ENCODE results near the gene F13B.

The F13B gene

GRCh38 chr1:197008861-197009260 is 58.2 kb downstream of the F13B start:
- Histone ChIP-seq H4K20me1 (ENCODE audit: insufficient read depth) (no peaks in the 10 kb centered on the region), H3K27ac (no peak overlapping the region), H3K36me3 (ENCODE audit: insufficient read depth) (no peaks in the 10 kb centered on the region), H2AFZ (ENCODE audit: low read depth) (no peak overlapping the region), H3K4me2 (no peak overlapping the region), H3K9ac (no peak overlapping the region), H3K79me2 (ENCODE audit: insufficient read depth, low read depth) (no peaks in the 10 kb centered on the region), H3K4me3 (IDR thresholded peaks at IDR 0.05; ENCODE audit: insufficient read depth, low read depth, low read length) (no peak overlapping the region), H3K27me3 (ENCODE audit: insufficient read depth, low read depth) (no peaks in the 10 kb centered on the region), H3K4me1 (ENCODE audit: low read depth, poor library complexity, severe bottlenecking) (no peaks in the 10 kb centered on the region)
- TF ChIP-seq, protein P1, sequence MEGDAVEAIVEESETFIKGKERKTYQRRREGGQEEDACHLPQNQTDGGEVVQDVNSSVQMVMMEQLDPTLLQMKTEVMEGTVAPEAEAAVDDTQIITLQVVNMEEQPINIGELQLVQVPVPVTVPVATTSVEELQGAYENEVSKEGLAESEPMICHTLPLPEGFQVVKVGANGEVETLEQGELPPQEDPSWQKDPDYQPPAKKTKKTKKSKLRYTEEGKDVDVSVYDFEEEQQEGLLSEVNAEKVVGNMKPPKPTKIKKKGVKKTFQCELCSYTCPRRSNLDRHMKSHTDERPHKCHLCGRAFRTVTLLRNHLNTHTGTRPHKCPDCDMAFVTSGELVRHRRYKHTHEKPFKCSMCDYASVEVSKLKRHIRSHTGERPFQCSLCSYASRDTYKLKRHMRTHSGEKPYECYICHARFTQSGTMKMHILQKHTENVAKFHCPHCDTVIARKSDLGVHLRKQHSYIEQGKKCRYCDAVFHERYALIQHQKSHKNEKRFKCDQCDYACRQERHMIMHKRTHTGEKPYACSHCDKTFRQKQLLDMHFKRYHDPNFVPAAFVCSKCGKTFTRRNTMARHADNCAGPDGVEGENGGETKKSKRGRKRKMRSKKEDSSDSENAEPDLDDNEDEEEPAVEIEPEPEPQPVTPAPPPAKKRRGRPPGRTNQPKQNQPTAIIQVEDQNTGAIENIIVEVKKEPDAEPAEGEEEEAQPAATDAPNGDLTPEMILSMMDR (conservative IDR thresholded peaks at IDR 0.05; ENCODE audit: low read depth, low read length) = no peak

- Histone ChIP-seq H3K4me3 (IDR thresholded peaks at IDR 0.05; ENCODE audit: insufficient read depth, low read depth, low read length) (no peak overlapping the region), H3K27ac (no peak overlapping the region), H3K27me3 (ENCODE audit: insufficient read depth, low read depth) (no peaks in the 10 kb centered on the region), H2AFZ (ENCODE audit: low read depth) (no peak overlapping the region), H3K36me3 (ENCODE audit: insufficient read depth) (no peaks in the 10 kb centered on the region), H3K9ac (no peak overlapping the region), H4K20me1 (ENCODE audit: insufficient read depth) (no peaks in the 10 kb centered on the region), H3K79me2 (ENCODE audit: insufficient read depth, low read depth) (no peaks in the 10 kb centered on the region), H3K4me1 (ENCODE audit: low read depth, poor library complexity, severe bottlenecking) (no peaks in the 10 kb centered on the region), H3K4me2 (no peak overlapping the region)
- TF ChIP-seq, protein P1 (conservative IDR thresholded peaks at IDR 0.05; ENCODE audit: low read depth, low read length) = no peak
Observed at GRCh38 chr1:197003132-197003531, 63.9 kb downstream of the F13B start.

GRCh38 chr1:197001828-197002227 is 65.2 kb downstream of the F13B start:
- H4K20me1 ChIP-seq (ENCODE audit: insufficient read depth) = no peaks in the 10 kb centered on the region
- no peaks in the 10 kb centered on the region for H3K79me2 ChIP-seq (ENCODE audit: insufficient read depth, low read depth)
- TF ChIP-seq, protein P1 (conservative IDR thresholded peaks at IDR 0.05; ENCODE audit: low read depth, low read length) = no peak
- H3K4me3 ChIP-seq (IDR thresholded peaks at IDR 0.05; ENCODE audit: insufficient read depth, low read depth, low read length) = no peak overlapping the region
- no peaks in the 10 kb centered on the region for H3K4me1 ChIP-seq (ENCODE audit: low read depth, poor library complexity, severe bottlenecking)
- no peak overlapping the region for H3K27ac ChIP-seq
- no peak overlapping the region for H3K4me2 ChIP-seq
- H3K27me3 ChIP-seq (ENCODE audit: insufficient read depth, low read depth) = no peaks in the 10 kb centered on the region
- H2AFZ ChIP-seq (ENCODE audit: low read depth) = no peak overlapping the region
- H3K9ac ChIP-seq = no peak overlapping the region
- no peaks in the 10 kb centered on the region for H3K36me3 ChIP-seq (ENCODE audit: insufficient read depth)

- H3K27ac ChIP-seq = no peak overlapping the region
- H3K4me1 ChIP-seq (ENCODE audit: low read depth, poor library complexity, severe bottlenecking) = no peaks in the 10 kb centered on the region
- no peak overlapping the region for H3K9ac ChIP-seq
- H3K4me2 ChIP-seq = no peak overlapping the region
- TF ChIP-seq, protein P1 (conservative IDR thresholded peaks at IDR 0.05; ENCODE audit: low read depth, low read length) = no peak
- H2AFZ ChIP-seq (ENCODE audit: low read depth) = no peak overlapping the region
- H3K4me3 ChIP-seq (IDR thresholded peaks at IDR 0.05; ENCODE audit: insufficient read depth, low read depth, low read length) = no peak overlapping the region
- H3K36me3 ChIP-seq (ENCODE audit: insufficient read depth) = no peaks in the 10 kb centered on the region
- no peaks in the 10 kb centered on the region for H3K27me3 ChIP-seq (ENCODE audit: insufficient read depth, low read depth)
- H4K20me1 ChIP-seq (ENCODE audit: insufficient read depth) = no peaks in the 10 kb centered on the region
- no peaks in the 10 kb centered on the region for H3K79me2 ChIP-seq (ENCODE audit: insufficient read depth, low read depth)
Observed at GRCh38 chr1:196997423-196997822, 69.6 kb downstream of the F13B start.
